Keratinocyte (primary cell): Measurements from ENCODE around the gene ZNF337.
"Not testable (repeated sequence)": the region's sequence is repeated elsewhere in the genome, so short reads cannot be mapped to it uniquely, and the experiment has no call there.

Experiments used
- CTCF ChIP-seq, 3 experiments: IDR thresholded peaks in 1 of 3; conservative IDR thresholded peaks in 1 of 3; optimal IDR thresholded peaks in 1 of 3; 2 replicates in 2 of 3; 3 replicates in 1 of 3; pipeline versions ENCODE3 to v1.5.1; 2011; ENCODE audit warnings: low read length in 3 of 3, mild to moderate bottlenecking in 3 of 3, moderate library complexity in 2 of 3, control low read depth in 1 of 3, inconsistent platforms in 1 of 3; ENCODE audit not compliant: insufficient read depth in 2 of 3; ENCODE audit errors: extremely low read depth in 1 of 3
- EZH2 ChIP-seq: IDR thresholded peaks from one replicate; pipeline ENCODE4 v1.6.1; 2012; ENCODE audit warnings: inconsistent platforms, mild to moderate bottlenecking, low read length, moderate library complexity

- not testable (repeated sequence) for TF ChIP-seq CTCF (optimal IDR thresholded peaks at IDR 0.05 in 1 of 3, IDR thresholded peaks at IDR 0.05 in 1 of 3, conservative IDR thresholded peaks at IDR 0.05 in 1 of 3; ENCODE audit: extremely low read depth in 1 of 3, insufficient read depth in 2 of 3, low read length in 3 of 3); EZH2
Measured at GRCh38 chr20:25718896-25719809, 22.5 kb upstream of the ZNF337 start.
